Measurements from ENCODE around the gene CHP1. TPM values are rescaled to one million over a fixed set of nuclear protein-coding genes. Genes with fewer than 3 reads are reported as not detected.

Gene CHP1
- total and polyA plus RNA-seq, 9 of the 15 experiments (the other 6 are each of a cell fraction or from before 2014, with no cell fraction given) = 31.7 to 83.4 (median 67.6) TPM

GRCh38 chr15:41233367-41233771 lies 2.3 kb downstream of the CHP1 start (continued):
- TF ChIP-seq HDAC2 (IDR thresholded peaks at IDR 0.05) = peak; percentile 85; the same call in 1 of the 2 replicates
- TF ChIP-seq FOSL1 (tag; conservative IDR thresholded peaks at IDR 0.05) = peak; percentile 94
- TF ChIP-seq TRIM25 (IDR thresholded peaks at IDR 0.05; ENCODE audit: borderline replicate concordance) = no peak
- TF ChIP-seq NCOR1 (IDR thresholded peaks at IDR 0.05) = peak; percentile 84
- TF ChIP-seq, protein P1, sequence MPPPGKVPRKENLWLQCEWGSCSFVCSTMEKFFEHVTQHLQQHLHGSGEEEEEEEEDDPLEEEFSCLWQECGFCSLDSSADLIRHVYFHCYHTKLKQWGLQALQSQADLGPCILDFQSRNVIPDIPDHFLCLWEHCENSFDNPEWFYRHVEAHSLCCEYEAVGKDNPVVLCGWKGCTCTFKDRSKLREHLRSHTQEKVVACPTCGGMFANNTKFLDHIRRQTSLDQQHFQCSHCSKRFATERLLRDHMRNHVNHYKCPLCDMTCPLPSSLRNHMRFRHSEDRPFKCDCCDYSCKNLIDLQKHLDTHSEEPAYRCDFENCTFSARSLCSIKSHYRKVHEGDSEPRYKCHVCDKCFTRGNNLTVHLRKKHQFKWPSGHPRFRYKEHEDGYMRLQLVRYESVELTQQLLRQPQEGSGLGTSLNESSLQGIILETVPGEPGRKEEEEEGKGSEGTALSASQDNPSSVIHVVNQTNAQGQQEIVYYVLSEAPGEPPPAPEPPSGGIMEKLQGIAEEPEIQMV (tag; conservative IDR thresholded peaks at IDR 0.05; ENCODE audit: low read depth) = 0 out of 2 replicates have a peak, but pooled peaks have one; percentile 41
- TF ChIP-seq ZNF79 (CRISPR knock-in tag; IDR thresholded peaks at IDR 0.05; ENCODE audit: low read depth) = no peak
- no peak for TF ChIP-seq PREB (CRISPR knock-in tag; IDR thresholded peaks at IDR 0.05)
- TF ChIP-seq ZNF184 (CRISPR knock-in tag; IDR thresholded peaks at IDR 0.05) = no peak
- TF ChIP-seq TEAD4 (IDR thresholded peaks at IDR 0.05; ENCODE audit: low read length) = peak; percentile 93
- TF ChIP-seq TEAD4 (CRISPR knock-in tag; IDR thresholded peaks at IDR 0.05; ENCODE audit: borderline replicate concordance) = no peak
- no peak for TF ChIP-seq ETV5 (CRISPR knock-in tag; IDR thresholded peaks at IDR 0.05; ENCODE audit: low read depth)
- peak; percentile 89 for TF ChIP-seq ZEB2 (IDR thresholded peaks at IDR 0.05)
- TF ChIP-seq IRF2 (CRISPR knock-in tag; IDR thresholded peaks at IDR 0.05) = no peak
- TF ChIP-seq SMARCC2 (IDR thresholded peaks at IDR 0.05; ENCODE audit: low read depth) = peak; percentile 74
- no peak for TF ChIP-seq RBFOX2 (IDR thresholded peaks at IDR 0.05; ENCODE audit: low read depth, low read length)
- no peak for TF ChIP-seq GTF2E2 (tag; IDR thresholded peaks at IDR 0.05)
- TF ChIP-seq LEF1 (IDR thresholded peaks at IDR 0.05) = peak; percentile 69; the same call in 1 of the 2 replicates
- TF ChIP-seq TCFL5 (CRISPR knock-in tag; conservative IDR thresholded peaks at IDR 0.05) = no peak
- TF ChIP-seq TFAM (CRISPR knock-in tag; conservative IDR thresholded peaks at IDR 0.05) = no peak
- TF ChIP-seq ZNF408 (CRISPR knock-in tag; IDR thresholded peaks at IDR 0.05; ENCODE audit: low read depth) = no peak
- TF ChIP-seq BRD9 (IDR thresholded peaks at IDR 0.05; ENCODE audit: low read depth, partially characterized antibody) = no peak
- TF ChIP-seq EHMT2 (IDR thresholded peaks at IDR 0.05) = no peak
- TF ChIP-seq KDM1A (IDR thresholded peaks at IDR 0.05) = peak; percentile 86 to 88
- 0 out of 2 replicates have a peak, but pooled peaks have one; percentile 53 for TF ChIP-seq HLTF (IDR thresholded peaks at IDR 0.05)
- TF ChIP-seq, protein P2, sequence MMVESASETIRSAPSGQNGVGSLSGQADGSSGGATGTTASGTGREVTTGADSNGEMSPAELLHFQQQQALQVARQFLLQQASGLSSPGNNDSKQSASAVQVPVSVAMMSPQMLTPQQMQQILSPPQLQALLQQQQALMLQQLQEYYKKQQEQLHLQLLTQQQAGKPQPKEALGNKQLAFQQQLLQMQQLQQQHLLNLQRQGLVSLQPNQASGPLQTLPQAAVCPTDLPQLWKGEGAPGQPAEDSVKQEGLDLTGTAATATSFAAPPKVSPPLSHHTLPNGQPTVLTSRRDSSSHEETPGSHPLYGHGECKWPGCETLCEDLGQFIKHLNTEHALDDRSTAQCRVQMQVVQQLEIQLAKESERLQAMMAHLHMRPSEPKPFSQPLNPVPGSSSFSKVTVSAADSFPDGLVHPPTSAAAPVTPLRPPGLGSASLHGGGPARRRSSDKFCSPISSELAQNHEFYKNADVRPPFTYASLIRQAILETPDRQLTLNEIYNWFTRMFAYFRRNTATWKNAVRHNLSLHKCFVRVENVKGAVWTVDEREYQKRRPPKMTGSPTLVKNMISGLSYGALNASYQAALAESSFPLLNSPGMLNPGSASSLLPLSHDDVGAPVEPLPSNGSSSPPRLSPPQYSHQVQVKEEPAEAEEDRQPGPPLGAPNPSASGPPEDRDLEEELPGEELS (CRISPR knock-in tag; IDR thresholded peaks at IDR 0.05; ENCODE audit: borderline replicate concordance) = no peak
- TF ChIP-seq TBL1XR1 (IDR thresholded peaks at IDR 0.05; ENCODE audit: low read length in 2 of 2) = peak in 1 of 2 experiments; percentile 83; a peak in 2 of 4 replicates

All from K562 (cell line).